ENCODE measurements around the gene DLGAP4.
A peak's percentile ranks its signal among the peaks of the same experiment; 100 is the strongest.
"Not testable (repeated sequence)": the region's sequence is repeated elsewhere in the genome, so short reads cannot be mapped to it uniquely, and the experiment has no call there.

Gene DLGAP4

GRCh38 chr20:36521526-36521925, 215.4 kb downstream of the DLGAP4 start:
- Histone ChIP-seq H3K4me3 (ENCODE audit: low read depth in 1 of 2, low read length in 2 of 2) (no peak overlapping the region), H3K27me3 (ENCODE audit: low read depth, low read length) (no peaks in the 10 kb centered on the region), H3K36me3 (ENCODE audit: control insufficient read depth in 1 of 2, insufficient read depth in 2 of 2, low read length in 2 of 2) (peaks cover 26 to 29% of the 10 kb centered on the region in 2 donors), H3K4me1 (ENCODE audit: control insufficient read depth in 1 of 2, insufficient read depth in 2 of 2, low read length in 2 of 2) (peaks cover 0 to 13% of the 10 kb centered on the region in 2 donors), H3K9me3 (ENCODE audit: control insufficient read depth in 1 of 2, low read length in 2 of 2) (no peaks in the 10 kb centered on the region), H3K27ac (ENCODE audit: low read length) (no peak overlapping the region)

GRCh38 chr20:36522412-36522811, 216.3 kb downstream of the DLGAP4 start:
- H3K9me3 ChIP-seq (ENCODE audit: control insufficient read depth in 1 of 2, low read length in 2 of 2); H3K27me3 ChIP-seq (ENCODE audit: low read depth, low read length); H3K27ac ChIP-seq (ENCODE audit: low read length); H3K4me3 ChIP-seq (ENCODE audit: low read depth in 1 of 2, low read length in 2 of 2): not testable (repeated sequence)
- Histone ChIP-seq H3K36me3 (ENCODE audit: control insufficient read depth in 1 of 2, insufficient read depth in 2 of 2, low read length in 2 of 2) (peaks cover 29 to 34% of the 10 kb centered on the region in 2 donors), H3K4me1 (ENCODE audit: control insufficient read depth in 1 of 2, insufficient read depth in 2 of 2, low read length in 2 of 2) (peaks cover 0 to 13% of the 10 kb centered on the region in 2 donors)

DNA sequence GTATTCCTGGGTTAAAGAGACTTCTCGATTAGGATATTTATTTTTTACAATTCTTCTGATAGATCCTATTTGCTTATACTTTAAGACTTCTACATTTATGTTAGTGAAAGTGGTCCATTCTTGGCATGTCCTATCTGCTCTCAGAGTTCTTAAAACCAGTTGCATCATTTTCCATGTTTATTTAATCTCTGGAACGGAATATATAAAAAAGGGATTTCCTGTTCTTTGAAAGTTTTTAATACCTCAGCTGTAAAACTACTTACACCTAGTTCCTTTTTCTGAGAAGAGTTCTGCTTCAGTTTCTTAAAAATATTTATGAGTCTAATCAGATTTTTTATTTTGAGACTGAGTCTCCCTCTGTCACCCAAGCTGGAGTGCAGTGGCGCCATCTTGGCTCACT, 217.2 kb downstream of the DLGAP4 start:
- H3K4me1 ChIP-seq (ENCODE audit: control insufficient read depth in 1 of 2, insufficient read depth in 2 of 2, low read length in 2 of 2), result peaks cover 0 to 19% of the 10 kb centered on the region in 2 donors
- H3K9me3 ChIP-seq (ENCODE audit: control insufficient read depth in 1 of 2, low read length in 2 of 2), result no peaks in the 10 kb centered on the region
- no peak overlapping the region for H3K4me3 ChIP-seq (ENCODE audit: low read depth in 1 of 2, low read length in 2 of 2)
- no peak overlapping the region for H3K27ac ChIP-seq (ENCODE audit: low read length)
- peaks cover 25 to 39% of the 10 kb centered on the region in 2 donors for H3K36me3 ChIP-seq (ENCODE audit: control insufficient read depth in 1 of 2, insufficient read depth in 2 of 2, low read length in 2 of 2)
- no peaks in the 10 kb centered on the region for H3K27me3 ChIP-seq (ENCODE audit: low read depth, low read length)

GRCh38 chr20:36525620-36526365, 219.7 kb downstream of the DLGAP4 start:
- H3K9me3 ChIP-seq (ENCODE audit: control insufficient read depth in 1 of 2, low read length in 2 of 2), result no peaks in the 10 kb centered on the region
- H3K4me1 ChIP-seq (ENCODE audit: control insufficient read depth in 1 of 2, insufficient read depth in 2 of 2, low read length in 2 of 2), result peaks cover 0 to 19% of the 10 kb centered on the region in 2 donors
- H3K36me3 ChIP-seq (ENCODE audit: control insufficient read depth in 1 of 2, insufficient read depth in 2 of 2, low read length in 2 of 2), result peaks cover 25 to 43% of the 10 kb centered on the region in 2 donors
- H3K4me3 ChIP-seq (ENCODE audit: low read depth in 1 of 2, low read length in 2 of 2), result no peak overlapping the region
- no peaks in the 10 kb centered on the region for H3K27me3 ChIP-seq (ENCODE audit: low read depth, low read length)
- no peak overlapping the region for H3K27ac ChIP-seq (ENCODE audit: low read length)

DNA sequence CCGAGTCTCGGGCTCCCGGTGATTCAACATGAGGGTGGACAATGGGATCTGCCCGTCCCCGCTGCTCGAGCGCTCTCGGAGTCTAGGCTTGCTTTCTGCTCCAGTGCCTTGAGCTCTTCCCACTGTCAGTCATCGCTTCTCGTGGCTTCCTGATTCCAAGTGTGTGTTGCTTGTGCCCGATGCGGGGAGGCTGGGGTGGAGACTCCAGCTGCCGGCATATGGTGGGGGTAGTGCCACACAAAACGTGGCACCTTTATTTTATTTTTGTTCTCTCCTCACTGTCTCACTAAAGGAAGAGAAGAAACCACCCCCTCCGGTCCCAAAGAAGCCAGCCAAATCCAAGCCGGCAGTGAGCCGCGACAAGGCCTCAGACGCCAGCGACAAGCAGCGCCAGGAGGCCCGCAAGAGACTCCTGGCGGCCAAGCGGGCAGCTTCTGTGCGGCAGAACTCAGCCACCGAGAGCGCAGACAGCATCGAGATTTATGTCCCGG, 220.4 kb downstream of the DLGAP4 start:
- no peaks in the 10 kb centered on the region for H3K9me3 ChIP-seq (ENCODE audit: control insufficient read depth in 1 of 2, low read length in 2 of 2)
- peaks cover 25 to 43% of the 10 kb centered on the region in 2 donors for H3K36me3 ChIP-seq (ENCODE audit: control insufficient read depth in 1 of 2, insufficient read depth in 2 of 2, low read length in 2 of 2)
- no peak overlapping the region for H3K4me3 ChIP-seq (ENCODE audit: low read depth in 1 of 2, low read length in 2 of 2)
- peaks cover 0 to 19% of the 10 kb centered on the region in 2 donors for H3K4me1 ChIP-seq (ENCODE audit: control insufficient read depth in 1 of 2, insufficient read depth in 2 of 2, low read length in 2 of 2)
- H3K27me3 ChIP-seq (ENCODE audit: low read depth, low read length), result no peaks in the 10 kb centered on the region
- H3K27ac ChIP-seq (ENCODE audit: low read length), result peak overlapping the region; percentile 62

- Histone ChIP-seq H3K27ac (ENCODE audit: low read length) (peak overlapping the region; percentile 62), H3K36me3 (ENCODE audit: control insufficient read depth in 1 of 2, insufficient read depth in 2 of 2, low read length in 2 of 2) (peaks cover 25 to 43% of the 10 kb centered on the region in 2 donors), H3K27me3 (ENCODE audit: low read depth, low read length) (no peaks in the 10 kb centered on the region)
Observed at GRCh38 chr20:36527331-36528125, 221.4 kb downstream of the DLGAP4 start.

GRCh38 chr20:36528176-36528874, 222.2 kb downstream of the DLGAP4 start:
- Histone ChIP-seq H3K4me3 (ENCODE audit: low read depth in 1 of 2, low read length in 2 of 2) (no peak overlapping the region), H3K4me1 (ENCODE audit: control insufficient read depth in 1 of 2, insufficient read depth in 2 of 2, low read length in 2 of 2) (peaks cover 0 to 12% of the 10 kb centered on the region in 2 donors), H3K36me3 (ENCODE audit: control insufficient read depth in 1 of 2, insufficient read depth in 2 of 2, low read length in 2 of 2) (peaks cover 25 to 43% of the 10 kb centered on the region in 2 donors), H3K27me3 (ENCODE audit: low read depth, low read length) (no peaks in the 10 kb centered on the region), H3K9me3 (ENCODE audit: control insufficient read depth in 1 of 2, low read length in 2 of 2) (no peaks in the 10 kb centered on the region), H3K27ac (ENCODE audit: low read length) (no peak overlapping the region)

More at GRCh38 chr20:36527331-36528125, 221.4 kb downstream of the DLGAP4 start:
- H3K4me1 ChIP-seq (ENCODE audit: control insufficient read depth in 1 of 2, insufficient read depth in 2 of 2, low read length in 2 of 2), result peaks cover 0 to 19% of the 10 kb centered on the region in 2 donors
- no peaks in the 10 kb centered on the region for H3K9me3 ChIP-seq (ENCODE audit: control insufficient read depth in 1 of 2, low read length in 2 of 2)
- no peak overlapping the region for H3K4me3 ChIP-seq (ENCODE audit: low read depth in 1 of 2, low read length in 2 of 2)

- Histone ChIP-seq H3K27me3 (ENCODE audit: low read depth, low read length) (no peaks in the 10 kb centered on the region), H3K4me3 (ENCODE audit: low read depth in 1 of 2, low read length in 2 of 2) (no peak overlapping the region), H3K4me1 (ENCODE audit: control insufficient read depth in 1 of 2, insufficient read depth in 2 of 2, low read length in 2 of 2) (peaks cover 0 to 12% of the 10 kb centered on the region in 2 donors), H3K27ac (ENCODE audit: low read length) (no peak overlapping the region), H3K9me3 (ENCODE audit: control insufficient read depth in 1 of 2, low read length in 2 of 2) (no peaks in the 10 kb centered on the region), H3K36me3 (ENCODE audit: control insufficient read depth in 1 of 2, insufficient read depth in 2 of 2, low read length in 2 of 2) (peaks cover 22 to 38% of the 10 kb centered on the region in 2 donors)
Observed at GRCh38 chr20:36528875-36529417, 222.8 kb downstream of the DLGAP4 start.

DNA sequence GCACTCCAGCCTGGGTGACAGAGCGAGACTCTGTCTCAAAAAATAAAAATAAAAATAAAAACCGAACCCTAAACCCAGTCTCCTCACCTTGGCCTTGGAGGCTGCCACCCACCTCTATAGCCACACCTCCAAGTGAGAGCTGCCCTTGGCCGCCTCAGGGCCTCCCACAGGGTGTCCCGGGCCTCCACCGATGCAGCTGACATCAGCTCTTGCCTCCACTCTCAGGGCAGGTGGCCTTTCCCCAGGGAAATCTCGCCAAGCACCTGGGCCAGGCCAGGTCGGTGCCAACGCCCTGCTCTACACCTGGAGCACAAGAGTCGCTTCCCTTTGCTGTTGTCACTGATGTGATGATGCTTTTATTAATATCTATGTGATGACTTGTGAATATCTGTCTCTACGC, 226.2 kb downstream of the DLGAP4 start:
- H3K4me1 ChIP-seq (ENCODE audit: control insufficient read depth in 1 of 2, insufficient read depth in 2 of 2, low read length in 2 of 2), result peaks cover 0 to 5% of the 10 kb centered on the region in 2 donors
- H3K9me3 ChIP-seq (ENCODE audit: control insufficient read depth in 1 of 2, low read length in 2 of 2), result no peaks in the 10 kb centered on the region
- H3K27ac ChIP-seq (ENCODE audit: low read length), result no peak overlapping the region
- H3K27me3 ChIP-seq (ENCODE audit: low read depth, low read length), result no peaks in the 10 kb centered on the region
- H3K4me3 ChIP-seq (ENCODE audit: low read depth in 1 of 2, low read length in 2 of 2), result no peak overlapping the region
- peaks cover 0 to 10% of the 10 kb centered on the region in 2 donors for H3K36me3 ChIP-seq (ENCODE audit: control insufficient read depth in 1 of 2, insufficient read depth in 2 of 2, low read length in 2 of 2)

DNA sequence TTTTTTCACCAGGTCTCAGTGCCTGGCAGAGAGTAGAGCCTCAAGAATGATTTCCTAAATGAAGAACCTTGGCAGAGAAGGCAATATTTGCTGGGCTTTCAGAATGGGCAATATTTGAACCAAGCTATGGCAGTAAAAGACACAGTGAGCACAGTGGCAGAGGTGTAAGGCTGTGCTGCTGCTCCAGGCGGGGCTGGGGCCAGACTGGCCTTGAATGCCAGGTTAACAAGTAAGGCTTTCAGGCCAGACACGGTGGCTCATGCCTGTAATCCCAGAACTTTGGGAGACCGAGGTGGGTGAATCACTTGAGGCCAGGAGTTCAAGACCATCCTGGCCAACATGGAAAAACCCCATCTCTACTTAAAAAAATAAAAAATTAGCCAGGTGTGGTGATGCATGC, 226.7 kb downstream of the DLGAP4 start:
- H3K27ac ChIP-seq (ENCODE audit: low read length), result no peak overlapping the region
- H3K36me3 ChIP-seq (ENCODE audit: control insufficient read depth in 1 of 2, insufficient read depth in 2 of 2, low read length in 2 of 2), result peaks cover 0 to 8% of the 10 kb centered on the region in 2 donors
- no peaks in the 10 kb centered on the region for H3K27me3 ChIP-seq (ENCODE audit: low read depth, low read length)
- H3K9me3 ChIP-seq (ENCODE audit: control insufficient read depth in 1 of 2, low read length in 2 of 2), result no peaks in the 10 kb centered on the region
- H3K4me3 ChIP-seq (ENCODE audit: low read depth in 1 of 2, low read length in 2 of 2), result no peak overlapping the region
- H3K4me1 ChIP-seq (ENCODE audit: control insufficient read depth in 1 of 2, insufficient read depth in 2 of 2, low read length in 2 of 2), result peaks cover 0 to 1% of the 10 kb centered on the region in 2 donors
